BE2C (cell line): ENCODE results near the gene CT83. TPM values are rescaled to one million over a fixed set of nuclear protein-coding genes. Genes with fewer than 3 reads are reported as not detected.
A peak's percentile ranks its signal among the peaks of the same experiment; 100 is the strongest.

Source experiments
- DNase-seq: peaks from one replicate; pipeline ENCODE4 v3.0.0-alpha.2; 2020
- H3K27me3 ChIP-seq: fragments of 250-450 bp; sonication (Bioruptor Pico); 2 replicates; pipeline ENCODE4 v1.5.1; 2020; ENCODE audit warnings: mild to moderate bottlenecking
- H3K36me3 ChIP-seq: fragments of 250-450 bp; sonication (Bioruptor Pico); 2 replicates; pipeline ENCODE4 v1.5.1; 2020; ENCODE audit warnings: mild to moderate bottlenecking
- H3K4me1 ChIP-seq: fragments of 250-450 bp; sonication (Bioruptor Pico); 2 replicates; pipeline ENCODE4 v1.5.1; 2020
- H3K4me3 ChIP-seq: 2 replicates; pipeline ENCODE4 v1.5.1; 2011; ENCODE audit warnings: low read depth, low read length
- H3K9me3 ChIP-seq: fragments of 250-450 bp; sonication (Bioruptor Pico); 2 replicates; pipeline ENCODE4 v1.5.1; 2020
- polyA plus RNA-seq: library from polyadenylated mRNA; unstranded; fragments of >200 nt; gene quantifications from one replicate; pipeline ENCODE4 v1.2.1, GENCODE V29; 2012; ENCODE audit warnings: low read depth, missing spikeins; ENCODE audit not compliant: insufficient read length, insufficient read depth
- TF ChIP-seq, protein P1 (sequence below): IDR thresholded peaks from 2 replicates; pipeline ENCODE4 v1.5.1; 2012; ENCODE audit warnings: mild to moderate bottlenecking, low read depth, low read length

Gene CT83, protein sequence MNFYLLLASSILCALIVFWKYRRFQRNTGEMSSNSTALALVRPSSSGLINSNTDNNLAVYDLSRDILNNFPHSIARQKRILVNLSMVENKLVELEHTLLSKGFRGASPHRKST
- polyA plus RNA-seq: not detected

DNA sequence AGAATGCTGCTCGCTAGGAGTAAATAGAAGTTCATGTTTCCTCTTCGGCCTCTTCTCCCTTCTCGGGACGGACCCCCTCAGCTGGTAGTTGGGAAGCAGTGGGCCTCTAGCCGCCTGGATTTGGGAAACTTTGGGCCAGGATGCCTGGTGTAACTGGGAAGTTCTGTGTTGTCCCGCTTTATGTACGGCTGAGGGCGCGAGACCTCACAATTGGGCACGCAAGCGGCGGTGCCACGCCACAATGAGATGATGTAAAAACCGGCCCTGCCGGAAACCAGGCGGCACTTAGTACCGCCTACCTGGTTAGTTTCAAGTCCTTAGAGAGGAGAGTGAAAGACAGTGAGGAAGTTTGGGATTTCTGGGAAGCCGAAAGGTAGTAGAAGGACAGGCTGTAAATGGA lies at the start of gene CT83:
Gene CT83, minus strand, starts transcription at position 155 of the 400 bp plus-strand sequence. Its CDS starts 120 bp downstream, at position 35.
- no peaks in the 10 kb centered on the region for H3K9me3 ChIP-seq
- no peak for DNase-seq
- TF ChIP-seq, protein P1, sequence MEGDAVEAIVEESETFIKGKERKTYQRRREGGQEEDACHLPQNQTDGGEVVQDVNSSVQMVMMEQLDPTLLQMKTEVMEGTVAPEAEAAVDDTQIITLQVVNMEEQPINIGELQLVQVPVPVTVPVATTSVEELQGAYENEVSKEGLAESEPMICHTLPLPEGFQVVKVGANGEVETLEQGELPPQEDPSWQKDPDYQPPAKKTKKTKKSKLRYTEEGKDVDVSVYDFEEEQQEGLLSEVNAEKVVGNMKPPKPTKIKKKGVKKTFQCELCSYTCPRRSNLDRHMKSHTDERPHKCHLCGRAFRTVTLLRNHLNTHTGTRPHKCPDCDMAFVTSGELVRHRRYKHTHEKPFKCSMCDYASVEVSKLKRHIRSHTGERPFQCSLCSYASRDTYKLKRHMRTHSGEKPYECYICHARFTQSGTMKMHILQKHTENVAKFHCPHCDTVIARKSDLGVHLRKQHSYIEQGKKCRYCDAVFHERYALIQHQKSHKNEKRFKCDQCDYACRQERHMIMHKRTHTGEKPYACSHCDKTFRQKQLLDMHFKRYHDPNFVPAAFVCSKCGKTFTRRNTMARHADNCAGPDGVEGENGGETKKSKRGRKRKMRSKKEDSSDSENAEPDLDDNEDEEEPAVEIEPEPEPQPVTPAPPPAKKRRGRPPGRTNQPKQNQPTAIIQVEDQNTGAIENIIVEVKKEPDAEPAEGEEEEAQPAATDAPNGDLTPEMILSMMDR: no peak
- H3K27me3 ChIP-seq: no peaks in the 10 kb centered on the region
- H3K4me3 ChIP-seq: no peak within 1 kb of the TSS
- no peaks in the 10 kb centered on the region for H3K36me3 ChIP-seq
- no peaks in the 10 kb centered on the region for H3K4me1 ChIP-seq

DNA sequence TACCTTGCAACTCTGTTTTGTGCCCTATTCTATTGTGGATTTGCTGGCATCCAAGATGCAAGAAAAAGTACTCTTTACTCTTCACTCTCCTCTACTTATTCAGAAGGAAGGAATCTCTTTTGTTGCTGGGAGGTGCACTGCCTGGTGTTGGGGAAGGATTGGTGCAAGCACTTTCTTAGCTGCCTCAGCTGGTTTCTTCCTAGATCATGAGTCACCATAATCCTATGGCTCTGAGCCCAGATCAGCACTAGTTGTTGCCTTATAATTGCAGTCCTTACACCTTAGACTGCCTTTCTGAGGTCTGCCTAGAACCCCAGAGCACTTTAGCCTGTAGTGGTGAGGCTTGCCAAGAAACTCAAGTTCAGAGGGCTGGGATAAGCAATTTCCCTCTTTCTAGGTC lies 37.0 kb upstream of the CT83 start:
- Histone ChIP-seq H3K4me1 (no peaks in the 10 kb centered on the region), H3K4me3 (no peak overlapping the region), H3K36me3 (no peaks in the 10 kb centered on the region), H3K9me3 (no peaks in the 10 kb centered on the region), H3K27me3 (no peaks in the 10 kb centered on the region)
- TF ChIP-seq, protein P1: no peak
- DNase-seq: no peak

DNA sequence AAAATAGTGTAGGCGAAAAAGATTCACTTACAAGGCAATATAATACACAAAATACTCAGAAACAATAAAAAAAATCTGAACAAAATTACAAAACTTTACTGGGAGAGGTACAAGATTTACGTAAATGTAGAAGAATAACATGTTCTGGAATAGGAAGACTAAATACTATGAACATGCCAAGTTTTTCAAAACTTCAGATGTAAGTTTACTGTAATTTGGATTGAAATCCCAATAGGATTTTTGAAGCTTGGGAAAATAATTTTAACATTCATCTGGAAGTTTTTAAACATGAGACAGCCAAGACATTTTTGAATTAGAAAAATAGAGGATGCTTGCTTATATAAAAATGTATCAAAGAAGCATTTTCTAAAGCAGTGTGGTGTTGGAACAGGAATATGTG lies 30.5 kb upstream of the CT83 start:
- Histone ChIP-seq H3K27me3 (no peaks in the 10 kb centered on the region), H3K4me1 (no peaks in the 10 kb centered on the region), H3K36me3 (no peaks in the 10 kb centered on the region), H3K9me3 (no peaks in the 10 kb centered on the region), H3K4me3 (no peak overlapping the region)
- TF ChIP-seq, protein P1: no peak
- no peak for DNase-seq

DNA sequence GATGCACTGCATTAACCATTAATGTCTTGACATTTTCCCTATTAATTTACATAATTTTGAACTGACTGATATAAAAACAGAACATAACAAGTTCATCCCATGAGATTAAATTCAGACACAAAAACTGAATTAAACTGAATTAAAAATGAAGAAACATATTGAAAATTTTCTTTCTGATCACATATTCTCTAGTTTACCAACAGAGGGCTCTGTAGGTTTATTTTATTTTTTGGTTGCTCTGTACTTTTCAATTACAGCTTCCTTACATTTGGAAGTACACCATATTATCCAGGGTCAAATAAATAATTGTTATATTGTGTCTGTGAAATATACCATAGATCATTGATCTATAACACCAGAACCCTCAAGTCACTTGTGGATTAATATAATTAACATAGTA lies 27.3 kb upstream of the CT83 start:
- Histone ChIP-seq H3K4me3 (no peak overlapping the region), H3K36me3 (no peaks in the 10 kb centered on the region), H3K27me3 (no peaks in the 10 kb centered on the region), H3K4me1 (no peaks in the 10 kb centered on the region), H3K9me3 (no peaks in the 10 kb centered on the region)
- no peak for DNase-seq
- TF ChIP-seq, protein P1: peak; percentile 30; the same call in 1 of the 2 replicates

GRCh38 chrX:116480059-116480458 lies 17.3 kb upstream of the CT83 start:
- no peaks in the 10 kb centered on the region for H3K36me3 ChIP-seq

GRCh38 chrX:116449156-116449555 lies 13.6 kb downstream of the CT83 start:
- H3K4me1 ChIP-seq: no peaks in the 10 kb centered on the region
- no peak overlapping the region for H3K4me3 ChIP-seq
- no peak for DNase-seq
- H3K9me3 ChIP-seq: no peaks in the 10 kb centered on the region
- no peaks in the 10 kb centered on the region for H3K27me3 ChIP-seq
- H3K36me3 ChIP-seq: no peaks in the 10 kb centered on the region
- TF ChIP-seq, protein P1: no peak

More at GRCh38 chrX:116480059-116480458, 17.3 kb upstream of the CT83 start:
- Histone ChIP-seq H3K4me1 (no peaks in the 10 kb centered on the region), H3K4me3 (no peak overlapping the region), H3K27me3 (no peaks in the 10 kb centered on the region), H3K9me3 (no peaks in the 10 kb centered on the region)
- DNase-seq: no peak
- TF ChIP-seq, protein P1: no peak
